RWPE2 (cell line): ENCODE results near the gene ATG2A.

ENCODE experiments used
- ATAC-seq: fragments of 200-7000 bp; cut with Tn5 transposase; 3 replicates; pipeline ENCODE4 v1.9.1; 2021; ENCODE audit warnings: low read depth
- DNase-seq: peaks from one replicate; pipeline ENCODE4 v3.0.0-alpha.2; 2020; ENCODE audit warnings: low spot score
- H3K27ac ChIP-seq: fragments of 450-650 bp; 2 replicates; pipeline ENCODE4 v1.5.1; 2017; ENCODE audit warnings: mild to moderate bottlenecking; ENCODE audit not compliant: poor library complexity, severe bottlenecking
- H3K27me3 ChIP-seq: fragments of 250-450 bp; sonication (Bioruptor Pico); 2 replicates; pipeline ENCODE4 v1.5.1; 2021; ENCODE audit warnings: mild to moderate bottlenecking, moderate library complexity; ENCODE audit not compliant: insufficient read depth, poor library complexity, severe bottlenecking
- H3K36me3 ChIP-seq: fragments of 250-450 bp; sonication (Bioruptor Pico); 2 replicates; pipeline ENCODE4 v1.5.1; 2020; ENCODE audit warnings: low read depth, mild to moderate bottlenecking, moderate library complexity
- H3K4me1 ChIP-seq: fragments of 250-450 bp; sonication (Bioruptor Pico); 2 replicates; pipeline ENCODE4 v1.5.1; 2021; ENCODE audit warnings: mild to moderate bottlenecking, moderate library complexity; ENCODE audit not compliant: insufficient read depth, poor library complexity, severe bottlenecking
- H3K4me3 ChIP-seq: fragments of 250-450 bp; sonication (Bioruptor Pico); 2 replicates; pipeline ENCODE4 v1.5.1; 2021; ENCODE audit warnings: mild to moderate bottlenecking, moderate library complexity; ENCODE audit not compliant: severe bottlenecking
- H3K9me3 ChIP-seq: fragments of 250-450 bp; sonication (Bioruptor Pico); 2 replicates; pipeline ENCODE4 v1.5.1; 2021; ENCODE audit warnings: mild to moderate bottlenecking, moderate library complexity; ENCODE audit not compliant: severe bottlenecking
- CTCF ChIP-seq: fragments of 450-650 bp; IDR thresholded peaks from one replicate; pipeline ENCODE4 v1.5.1; 2017; ENCODE audit warnings: mild to moderate bottlenecking, moderate library complexity; ENCODE audit not compliant: poor library complexity, severe bottlenecking

The ATG2A gene

DNA sequence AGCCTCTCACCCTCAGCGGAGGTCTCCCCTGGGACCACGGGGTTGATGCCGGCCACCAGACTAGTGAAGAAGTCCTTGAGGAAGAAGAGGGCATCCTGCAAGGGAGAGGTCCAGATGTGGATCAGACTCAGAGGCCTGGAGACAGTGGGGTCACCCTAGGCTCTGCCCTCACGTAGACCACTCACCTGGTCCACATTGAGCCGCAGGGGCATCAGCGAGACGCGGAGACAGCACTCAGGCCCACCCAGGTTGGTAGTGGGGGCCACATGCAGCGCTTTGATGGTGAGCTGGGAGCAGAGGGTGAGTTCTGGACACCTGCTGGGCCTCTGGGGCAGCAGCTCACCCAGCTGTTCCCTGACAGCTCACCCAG, 18.9 kb downstream of the ATG2A start:
- Histone ChIP-seq H3K4me1 (no peaks in the 10 kb centered on the region), H3K27ac (no peak overlapping the region), H3K4me3 (no peak overlapping the region), H3K9me3 (no peaks in the 10 kb centered on the region), H3K36me3 (peaks cover 19% of the 10 kb centered on the region), H3K27me3 (no peaks in the 10 kb centered on the region)
- TF ChIP-seq CTCF: no peak
- no peak for DNase-seq
- no peak for ATAC-seq

GRCh38 chr11:64897381-64898075, 19.5 kb downstream of the ATG2A start:
- TF ChIP-seq CTCF: no peak
- DNase-seq (peak; percentile 62), ATAC-seq (no peak)
- peaks cover 17% of the 10 kb centered on the region; the same call in 1 of the 2 replicates for H3K36me3 ChIP-seq
- no peak overlapping the region for H3K4me3 ChIP-seq
- H3K27me3 ChIP-seq: no peaks in the 10 kb centered on the region
- H3K27ac ChIP-seq: no peak overlapping the region
- no peaks in the 10 kb centered on the region for H3K9me3 ChIP-seq
- no peaks in the 10 kb centered on the region for H3K4me1 ChIP-seq

DNA sequence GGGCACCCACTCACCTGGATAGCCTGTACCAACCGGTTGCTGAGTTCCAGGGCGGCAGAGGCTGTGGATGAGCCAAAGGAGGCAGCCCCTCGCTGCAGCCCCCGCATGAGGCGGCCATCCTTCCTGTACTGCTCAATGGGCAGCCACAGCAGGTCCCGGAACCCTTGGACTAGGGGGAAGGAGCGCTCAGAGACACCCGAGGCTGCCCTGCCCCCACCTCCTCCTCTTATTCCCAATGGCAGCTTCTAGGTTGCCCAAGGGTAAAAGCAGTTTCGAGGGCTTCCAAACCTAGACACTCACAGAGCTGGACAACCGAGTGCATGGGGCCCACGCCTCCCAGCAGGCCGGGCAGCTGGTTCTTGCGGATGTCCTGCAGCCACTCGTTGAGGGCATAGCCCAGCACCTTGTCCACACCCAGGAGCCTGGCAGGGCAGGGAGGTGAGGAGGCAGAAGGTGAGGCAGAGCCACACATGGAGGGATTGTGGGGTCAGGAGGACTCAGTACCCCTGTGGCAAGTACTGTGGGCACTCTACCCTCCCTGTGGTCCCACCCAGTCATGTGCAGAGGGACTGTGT, 20.5 kb downstream of the ATG2A start:
- Histone ChIP-seq H3K4me3 (no peak overlapping the region), H3K4me1 (no peaks in the 10 kb centered on the region), H3K36me3 (peaks cover 12% of the 10 kb centered on the region; the same call in 1 of the 2 replicates), H3K9me3 (no peaks in the 10 kb centered on the region), H3K27ac (no peak overlapping the region), H3K27me3 (no peaks in the 10 kb centered on the region)
- no peak for DNase-seq
- ATAC-seq: no peak
- TF ChIP-seq CTCF: no peak

DNA sequence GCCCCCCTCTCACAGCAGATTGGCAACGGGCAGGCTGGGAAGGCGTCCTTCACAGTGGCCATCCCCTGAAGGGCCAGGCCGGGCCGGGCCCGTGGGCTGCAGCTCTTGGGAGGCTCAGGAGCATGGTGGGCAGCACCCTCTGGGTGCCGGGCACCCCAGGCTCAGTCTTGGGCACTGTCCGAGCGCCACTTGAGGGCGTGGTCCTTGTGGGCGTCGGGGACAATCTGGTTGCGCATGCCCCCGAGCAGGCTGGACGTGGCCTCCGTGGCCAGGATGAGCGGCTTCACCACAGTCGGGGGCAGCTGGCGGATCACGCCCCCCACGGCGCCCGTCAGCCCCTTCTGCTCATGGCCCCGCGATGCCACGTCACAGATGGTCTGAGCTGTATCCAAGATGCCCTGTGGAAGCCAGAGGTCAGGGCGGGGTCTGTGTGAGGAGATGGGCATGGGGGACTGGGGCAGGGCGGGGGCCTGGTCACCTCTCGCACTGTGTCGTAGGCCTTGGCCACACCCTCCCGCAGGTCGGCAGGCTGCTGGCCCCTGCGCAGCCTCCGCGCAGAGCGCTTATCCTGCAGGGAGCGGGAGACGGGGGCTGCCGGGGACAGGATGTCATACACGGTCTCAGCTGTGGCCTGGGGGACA, 22.1 kb downstream of the ATG2A start:
- no peak for ATAC-seq
- DNase-seq: no peak
- Histone ChIP-seq H3K36me3 (peaks cover 11% of the 10 kb centered on the region; the same call in 1 of the 2 replicates), H3K27me3 (no peaks in the 10 kb centered on the region), H3K27ac (no peak overlapping the region), H3K4me1 (no peaks in the 10 kb centered on the region), H3K9me3 (no peaks in the 10 kb centered on the region), H3K4me3 (no peak overlapping the region)
- no peak for TF ChIP-seq CTCF
